ENCODE results near the gene TUBAL3.
A peak's percentile ranks its signal among the peaks of the same experiment; 100 is the strongest.

Gene TUBAL3

DNA sequence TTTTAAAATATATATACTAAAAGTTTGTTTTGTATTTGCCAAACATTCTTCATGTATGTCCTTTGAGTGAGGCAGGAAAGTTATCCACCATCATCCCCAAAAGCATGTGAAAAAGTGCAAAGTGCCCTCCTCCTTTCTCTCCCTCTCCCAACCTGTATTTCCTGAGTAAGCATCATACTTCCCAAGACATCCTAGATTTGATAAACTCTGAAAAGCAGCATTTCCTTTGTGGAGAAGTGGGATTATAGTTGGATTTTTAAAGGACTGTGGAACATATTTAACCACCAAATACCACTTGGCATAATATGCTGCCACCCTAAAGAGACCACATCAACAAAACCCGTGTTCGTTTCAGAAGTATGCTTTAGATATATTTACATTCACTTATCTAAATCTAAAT is 44.6 kb upstream of the TUBAL3 start:
- DNase-seq = peak in 1 of 2 donors; percentile 33
- Histone ChIP-seq H2AK5ac (ENCODE audit: low read length) (no peak overlapping the region), H3K4me2 (ENCODE audit: low read length) (peak overlapping the region; percentile 83), H3K27ac (ENCODE audit: low read depth, low read length) (peak overlapping the region; percentile 39), H2BK120ac (ENCODE audit: insufficient read depth, low read length, poor library complexity) (no peak overlapping the region), H4K12ac (ENCODE audit: low read depth, low read length) (no peak overlapping the region), H3K79me1 (ENCODE audit: low read length) (peaks cover 5% of the 10 kb centered on the region), H3K14ac (ENCODE audit: low read length) (no peak overlapping the region), H3K9me3 (ENCODE audit: insufficient read depth, low read depth, low read length) (no peaks in the 10 kb centered on the region), H3K9ac (ENCODE audit: low read length) (no peak overlapping the region), H3K4me3 (ENCODE audit: low read depth, low read length) (no peak overlapping the region), H3K79me2 (ENCODE audit: control insufficient read depth, insufficient read depth, low read length, poor library complexity) (peaks cover 10% of the 10 kb centered on the region), H3K23ac (ENCODE audit: low read length) (no peak overlapping the region), H3K36me3 (ENCODE audit: control insufficient read depth in 1 of 2, insufficient read depth in 2 of 2, low read length in 2 of 2) (peaks cover 6 to 18% of the 10 kb centered on the region in 2 experiments), H4K8ac (ENCODE audit: low read depth, low read length) (no peak overlapping the region), H3K27me3 (ENCODE audit: insufficient read depth, low read length) (no peaks in the 10 kb centered on the region), H2AFZ (ENCODE audit: insufficient read depth, low read length, poor library complexity) (no peak overlapping the region), H3K4me1 (ENCODE audit: control insufficient read depth in 1 of 2, insufficient read depth in 2 of 2, low read length in 2 of 2) (no peaks in the 10 kb centered on the region), H3K18ac (ENCODE audit: low read length) (no peak overlapping the region), H4K91ac (ENCODE audit: low read depth, low read length) (no peak overlapping the region), H3K4ac (ENCODE audit: low read depth, low read length) (peak overlapping the region; percentile 64), H2BK5ac (ENCODE audit: low read depth, low read length, poor library complexity) (no peak overlapping the region), H2BK12ac (ENCODE audit: low read length) (no peak overlapping the region)
- WGBS (ENCODE audit: extremely low coverage, insufficient coverage, insufficient read length) = no CpG with 5 or more reads among the region's 2 CpGs

- Histone ChIP-seq H2AFZ (ENCODE audit: insufficient read depth, low read length, poor library complexity) (no peak overlapping the region), H2AK5ac (ENCODE audit: low read length) (no peak overlapping the region), H3K79me1 (ENCODE audit: low read length) (peaks cover 5% of the 10 kb centered on the region), H3K14ac (ENCODE audit: low read length) (no peak overlapping the region), H2BK120ac (ENCODE audit: insufficient read depth, low read length, poor library complexity) (peak overlapping the region; percentile 51), H3K4me2 (ENCODE audit: low read length) (peak overlapping the region; percentile 81), H4K8ac (ENCODE audit: low read depth, low read length) (no peak overlapping the region), H3K4me1 (ENCODE audit: control insufficient read depth in 1 of 2, insufficient read depth in 2 of 2, low read length in 2 of 2) (no peaks in the 10 kb centered on the region), H4K12ac (ENCODE audit: low read depth, low read length) (no peak overlapping the region), H3K9ac (ENCODE audit: low read length) (peak overlapping the region; percentile 83), H3K27me3 (ENCODE audit: insufficient read depth, low read length) (no peaks in the 10 kb centered on the region), H3K23ac (ENCODE audit: low read length) (no peak overlapping the region), H3K4me3 (ENCODE audit: low read depth, low read length) (no peak overlapping the region), H3K27ac (ENCODE audit: low read depth, low read length) (peak overlapping the region; percentile 72), H3K36me3 (ENCODE audit: control insufficient read depth in 1 of 2, insufficient read depth in 2 of 2, low read length in 2 of 2) (peaks cover 3 to 10% of the 10 kb centered on the region in 2 experiments), H4K91ac (ENCODE audit: low read depth, low read length) (no peak overlapping the region), H3K79me2 (ENCODE audit: control insufficient read depth, insufficient read depth, low read length, poor library complexity) (peaks cover 10% of the 10 kb centered on the region), H2BK12ac (ENCODE audit: low read length) (no peak overlapping the region), H3K9me3 (ENCODE audit: insufficient read depth, low read depth, low read length) (no peaks in the 10 kb centered on the region), H3K4ac (ENCODE audit: low read depth, low read length) (peak overlapping the region; percentile 97), H2BK5ac (ENCODE audit: low read depth, low read length, poor library complexity) (peak overlapping the region; percentile 68), H3K18ac (ENCODE audit: low read length) (no peak overlapping the region)
- DNase-seq = no peak
- WGBS (ENCODE audit: extremely low coverage, insufficient coverage, insufficient read length) = no CpG with 5 or more reads among the region's 4 CpGs
These were observed 43.8 kb upstream of the TUBAL3 start for GRCh38 chr10:5448333-5449001.

DNA sequence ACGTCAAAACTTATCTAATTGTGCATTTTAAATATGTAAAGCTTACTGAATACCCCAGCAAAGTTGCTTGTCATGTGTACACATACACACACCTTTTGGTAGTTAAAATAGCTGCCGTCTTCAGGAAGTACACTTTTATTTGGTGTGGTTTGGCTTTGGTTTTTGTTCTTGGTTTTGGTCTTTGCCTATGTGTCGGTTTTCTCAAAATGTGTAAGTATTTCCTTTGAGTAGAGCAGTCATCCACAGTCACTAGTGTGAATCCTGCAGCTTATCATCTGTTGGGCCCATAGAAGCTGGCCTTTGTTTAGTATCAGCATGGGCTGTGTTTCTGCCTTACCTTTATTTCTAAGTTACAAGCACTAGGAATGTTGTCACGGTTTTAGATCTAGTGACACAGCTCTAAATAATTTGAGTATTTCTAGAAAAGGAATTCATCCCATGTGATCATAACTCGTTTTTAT is 43.0 kb upstream of the TUBAL3 start:
- no peaks in the 10 kb centered on the region for H3K9me3 ChIP-seq (ENCODE audit: insufficient read depth, low read depth, low read length)
- H2BK120ac ChIP-seq (ENCODE audit: insufficient read depth, low read length, poor library complexity) = no peak overlapping the region
- H2BK12ac ChIP-seq (ENCODE audit: low read length) = no peak overlapping the region

DNA sequence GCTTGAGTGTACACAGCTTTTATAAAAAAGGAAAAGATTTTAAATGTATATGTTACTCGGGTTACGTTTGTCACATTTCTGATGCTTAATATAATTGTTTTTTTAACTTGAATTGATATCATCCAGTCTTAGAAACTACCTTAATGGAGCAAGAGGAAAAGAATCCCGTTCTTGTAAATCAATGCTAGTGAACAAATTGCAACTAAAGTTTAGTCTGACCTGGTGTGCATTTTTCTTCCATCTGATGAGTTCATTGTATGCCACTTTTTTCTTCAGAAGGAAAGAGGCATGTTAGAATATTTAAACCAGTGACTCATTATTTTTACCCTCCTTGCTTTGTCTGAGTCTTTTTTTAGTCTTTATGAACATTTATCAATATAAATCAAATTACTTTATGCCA is 42.4 kb upstream of the TUBAL3 start:
- Histone ChIP-seq H3K79me2 (ENCODE audit: control insufficient read depth, insufficient read depth, low read length, poor library complexity) (peaks cover 12% of the 10 kb centered on the region), H2BK12ac (ENCODE audit: low read length) (no peak overlapping the region), H3K79me1 (ENCODE audit: low read length) (peaks cover 7% of the 10 kb centered on the region), H3K23ac (ENCODE audit: low read length) (no peak overlapping the region), H4K8ac (ENCODE audit: low read depth, low read length) (no peak overlapping the region), H4K12ac (ENCODE audit: low read depth, low read length) (no peak overlapping the region), H4K91ac (ENCODE audit: low read depth, low read length) (no peak overlapping the region), H3K27me3 (ENCODE audit: insufficient read depth, low read length) (no peaks in the 10 kb centered on the region), H3K14ac (ENCODE audit: low read length) (no peak overlapping the region), H2BK5ac (ENCODE audit: low read depth, low read length, poor library complexity) (no peak overlapping the region), H3K4me3 (ENCODE audit: low read depth, low read length) (no peak overlapping the region), H3K4me2 (ENCODE audit: low read length) (no peak overlapping the region), H3K9ac (ENCODE audit: low read length) (no peak overlapping the region), H2BK120ac (ENCODE audit: insufficient read depth, low read length, poor library complexity) (no peak overlapping the region), H3K18ac (ENCODE audit: low read length) (no peak overlapping the region), H3K27ac (ENCODE audit: low read depth, low read length) (peak overlapping the region; percentile 53), H3K4me1 (ENCODE audit: control insufficient read depth in 1 of 2, insufficient read depth in 2 of 2, low read length in 2 of 2) (no peaks in the 10 kb centered on the region), H3K9me3 (ENCODE audit: insufficient read depth, low read depth, low read length) (no peaks in the 10 kb centered on the region), H2AK5ac (ENCODE audit: low read length) (no peak overlapping the region), H3K4ac (ENCODE audit: low read depth, low read length) (no peak overlapping the region), H2AFZ (ENCODE audit: insufficient read depth, low read length, poor library complexity) (no peak overlapping the region), H3K36me3 (ENCODE audit: control insufficient read depth in 1 of 2, insufficient read depth in 2 of 2, low read length in 2 of 2) (peaks cover 0 to 2% of the 10 kb centered on the region in 2 experiments)
- WGBS (ENCODE audit: extremely low coverage, insufficient coverage, insufficient read length) = no CpG with 5 or more reads among the region's 3 CpGs
- DNase-seq = peak in 1 of 2 donors; percentile 61

More for the DNA sequence above, 43.0 kb upstream of the TUBAL3 start:
- H3K18ac ChIP-seq (ENCODE audit: low read length) = no peak overlapping the region
- peak overlapping the region; percentile 95 for H3K4ac ChIP-seq (ENCODE audit: low read depth, low read length)
- no peak overlapping the region for H3K14ac ChIP-seq (ENCODE audit: low read length)
- H3K9ac ChIP-seq (ENCODE audit: low read length) = peak overlapping the region; percentile 38
- peak overlapping the region; percentile 61 for H3K4me2 ChIP-seq (ENCODE audit: low read length)
- no peak overlapping the region for H2AK5ac ChIP-seq (ENCODE audit: low read length)
- no peaks in the 10 kb centered on the region for H3K4me1 ChIP-seq (ENCODE audit: control insufficient read depth in 1 of 2, insufficient read depth in 2 of 2, low read length in 2 of 2)
- WGBS (ENCODE audit: extremely low coverage, insufficient coverage, insufficient read length) = no CpG with 5 or more reads among the region's 5 CpGs
- H3K23ac ChIP-seq (ENCODE audit: low read length) = no peak overlapping the region
- no peak overlapping the region for H2AFZ ChIP-seq (ENCODE audit: insufficient read depth, low read length, poor library complexity)
- no peak overlapping the region for H4K8ac ChIP-seq (ENCODE audit: low read depth, low read length)
- peaks cover 5% of the 10 kb centered on the region for H3K79me1 ChIP-seq (ENCODE audit: low read length)
- peaks cover 3 to 5% of the 10 kb centered on the region in 2 experiments for H3K36me3 ChIP-seq (ENCODE audit: control insufficient read depth in 1 of 2, insufficient read depth in 2 of 2, low read length in 2 of 2)
- peaks cover 10% of the 10 kb centered on the region for H3K79me2 ChIP-seq (ENCODE audit: control insufficient read depth, insufficient read depth, low read length, poor library complexity)
- no peaks in the 10 kb centered on the region for H3K27me3 ChIP-seq (ENCODE audit: insufficient read depth, low read length)
- peak overlapping the region; percentile 72 for H3K4me3 ChIP-seq (ENCODE audit: low read depth, low read length)
- peak overlapping the region; percentile 42 for H3K27ac ChIP-seq (ENCODE audit: low read depth, low read length)
- no peak overlapping the region for H4K12ac ChIP-seq (ENCODE audit: low read depth, low read length)
- no peak overlapping the region for H2BK5ac ChIP-seq (ENCODE audit: low read depth, low read length, poor library complexity)
- DNase-seq = peak; percentile 19 to 81
- no peak overlapping the region for H4K91ac ChIP-seq (ENCODE audit: low read depth, low read length)

Data from trophoblast cell (in vitro differentiated cells and primary cell).